HEK293 (cell line): ENCODE measurements around the gene ERCC5.

ENCODE experiments used
- CTCF ChIA-PET: fragments of 350-600 bp; formaldehyde crosslinking; extraction: SDS; loops from one replicate; lab custom pipeline; 2021; ENCODE audit warnings: antibody characterized with exemption; lab: Yijun Ruan, JAX
- POLR2A ChIA-PET: fragments of 300-600 bp; formaldehyde crosslinking; extraction: SDS; loops from one replicate; lab custom pipeline; 2020; ENCODE audit warnings: antibody characterized with exemption, inconsistent platforms; lab: Yijun Ruan, JAX
- H3K27ac ChIP-seq: fragments of 200-500 bp; sonication (Bioruptor generic); 2 replicates; pipeline ENCODE4 v1.5.1; 2014; ENCODE audit warnings: low read depth, low read length, control low read depth, inconsistent platforms; ENCODE audit errors: extremely low read depth
- H3K36me3 ChIP-seq, 2 experiments: fragments of 200-500 bp in 1 of 2; sonication (Bioruptor generic) in 1 of 2; 1 replicate in 1 of 2; 2 replicates in 1 of 2; pipeline ENCODE4 v1.5.1; 2014 to 2017; ENCODE audit warnings: inconsistent platforms in 2 of 2, low read length in 2 of 2; ENCODE audit not compliant: control insufficient read depth in 2 of 2, insufficient read depth in 1 of 2
- H3K4me1 ChIP-seq: fragments of 200-500 bp; sonication (Bioruptor generic); 2 replicates; pipeline ENCODE4 v1.5.1; 2014; ENCODE audit warnings: mild to moderate bottlenecking, low read length, inconsistent platforms; ENCODE audit not compliant: control insufficient read depth, insufficient read depth
- H3K4me3 ChIP-seq: 2 replicates; pipeline ENCODE4 v1.5.1; 2011; ENCODE audit warnings: low read depth, mild to moderate bottlenecking, control low read depth, low read length, moderate library complexity
- H3K9me3 ChIP-seq: fragments of 200-500 bp; sonication (Bioruptor generic); 2 replicates; pipeline ENCODE4 v1.5.1; 2014; ENCODE audit warnings: low read depth, low read length, inconsistent platforms; ENCODE audit not compliant: control insufficient read depth, insufficient read depth
- INSM2 ChIP-seq: fragments of 450-650 bp; formaldehyde crosslinking; IDR thresholded peaks from 2 replicates; pipeline ENCODE4 v1.5.1; 2016; ENCODE audit warnings: missing biosample characterization, missing genetic modification characterization
- PATZ1 ChIP-seq: fragments of 450-650 bp; formaldehyde crosslinking; IDR thresholded peaks from 2 replicates; pipeline ENCODE4 v1.5.1; 2016; ENCODE audit warnings: missing biosample characterization, missing genetic modification characterization
- SETDB1 ChIP-seq: IDR thresholded peaks from one replicate; pipeline ENCODE4 v1.6.1; 2017; ENCODE audit warnings: mild to moderate bottlenecking, low read length, moderate library complexity, mixed read lengths; ENCODE audit not compliant: insufficient read length
- SP2 ChIP-seq: fragments of 450-650 bp; formaldehyde crosslinking; IDR thresholded peaks from 2 replicates; pipeline ENCODE4 v1.5.1; 2016; ENCODE audit warnings: missing biosample characterization, missing genetic modification characterization
- ZBTB10 ChIP-seq: fragments of 450-650 bp; formaldehyde crosslinking; IDR thresholded peaks from 2 replicates; pipeline ENCODE4 v1.5.1; 2016; ENCODE audit warnings: missing biosample characterization, missing genetic modification characterization
- ZEB2 ChIP-seq: fragments of 450-650 bp; formaldehyde crosslinking; IDR thresholded peaks from 2 replicates; pipeline ENCODE4 v1.5.1; 2016; ENCODE audit warnings: missing biosample characterization, missing genetic modification characterization
- ZFP69B ChIP-seq: fragments of 450-650 bp; formaldehyde crosslinking; IDR thresholded peaks from 2 replicates; pipeline ENCODE4 v1.5.1; 2016; ENCODE audit warnings: missing biosample characterization, missing genetic modification characterization
- ZNF10 ChIP-seq: fragments of 450-650 bp; formaldehyde crosslinking; IDR thresholded peaks from 2 replicates; pipeline ENCODE4 v1.5.1; 2017; ENCODE audit warnings: missing biosample characterization, missing genetic modification characterization
- ZNF112 ChIP-seq: fragments of 450-650 bp; formaldehyde crosslinking; IDR thresholded peaks from 2 replicates; pipeline ENCODE4 v1.5.0; 2017; ENCODE audit warnings: missing biosample characterization, missing genetic modification characterization
- ZNF133 ChIP-seq: fragments of 450-650 bp; formaldehyde crosslinking; IDR thresholded peaks from 2 replicates; pipeline ENCODE4 v1.5.1; 2016; ENCODE audit warnings: missing biosample characterization, missing genetic modification characterization
- ZNF26 ChIP-seq: fragments of 450-650 bp; formaldehyde crosslinking; IDR thresholded peaks from 2 replicates; pipeline ENCODE4 v1.5.1; 2016; ENCODE audit warnings: missing biosample characterization, missing genetic modification characterization
- ZNF404 ChIP-seq: fragments of 450-650 bp; formaldehyde crosslinking; IDR thresholded peaks from 2 replicates; pipeline ENCODE4 v1.5.1; 2017; ENCODE audit warnings: missing biosample characterization, missing genetic modification characterization
- ZNF416 ChIP-seq: fragments of 450-650 bp; formaldehyde crosslinking; IDR thresholded peaks from 2 replicates; pipeline ENCODE4 v1.5.1; 2016; ENCODE audit warnings: missing biosample characterization, missing genetic modification characterization
- ZNF449 ChIP-seq: fragments of 450-650 bp; formaldehyde crosslinking; IDR thresholded peaks from 2 replicates; pipeline ENCODE4 v1.5.1; 2017; ENCODE audit warnings: missing biosample characterization, mild to moderate bottlenecking, missing genetic modification characterization, moderate library complexity
- ZNF530 ChIP-seq: fragments of 450-650 bp; formaldehyde crosslinking; IDR thresholded peaks from 2 replicates; pipeline ENCODE4 v1.5.1; 2016; ENCODE audit warnings: low read depth, missing biosample characterization, missing genetic modification characterization
- ZNF555 ChIP-seq: fragments of 450-650 bp; formaldehyde crosslinking; conservative IDR thresholded peaks from 2 replicates; pipeline ENCODE4 v1.5.1; 2017; ENCODE audit warnings: missing biosample characterization, mild to moderate bottlenecking, missing genetic modification characterization, inconsistent platforms
- ZNF600 ChIP-seq: fragments of 450-650 bp; formaldehyde crosslinking; IDR thresholded peaks from 2 replicates; pipeline ENCODE4 v1.5.1; 2016; ENCODE audit warnings: missing biosample characterization, missing genetic modification characterization
- ZNF658 ChIP-seq: fragments of 450-650 bp; formaldehyde crosslinking; IDR thresholded peaks from 2 replicates; pipeline ENCODE4; 2016; ENCODE audit warnings: missing biosample characterization, missing genetic modification characterization
- ZNF660 ChIP-seq: fragments of 450-650 bp; IDR thresholded peaks from 2 replicates; pipeline ENCODE4 v1.5.1; 2018; ENCODE audit warnings: missing biosample characterization, mild to moderate bottlenecking, missing genetic modification characterization
- ZSCAN23 ChIP-seq: fragments of 450-650 bp; formaldehyde crosslinking; IDR thresholded peaks from 2 replicates; pipeline ENCODE4 v1.5.1; 2016; ENCODE audit warnings: missing biosample characterization, missing genetic modification characterization
- ZSCAN30 ChIP-seq: fragments of 450-650 bp; IDR thresholded peaks from 2 replicates; pipeline ENCODE4 v1.5.1; 2018; ENCODE audit warnings: missing biosample characterization, mild to moderate bottlenecking, missing genetic modification characterization, moderate library complexity
- TF ChIP-seq, protein P1 (sequence below): fragments of 450-650 bp; formaldehyde crosslinking; IDR thresholded peaks from 2 replicates; pipeline ENCODE4 v1.5.1; 2016; ENCODE audit warnings: missing biosample characterization, missing genetic modification characterization
- TF ChIP-seq, protein P2 (sequence below): fragments of 450-650 bp; formaldehyde crosslinking; IDR thresholded peaks from 2 replicates; pipeline ENCODE4 v1.5.1; 2016; ENCODE audit warnings: missing biosample characterization, missing genetic modification characterization

ERCC5 gene

GRCh38 chr13:102800145-102801041 lies 45.4 kb upstream of the ERCC5 start:
- Histone ChIP-seq H3K4me3 (peak overlapping the region; percentile 94), H3K4me1 (no peaks in the 10 kb centered on the region), H3K27ac (peak overlapping the region; percentile 72), H3K9me3 (no peaks in the 10 kb centered on the region), H3K36me3 (peaks cover 0 to 3% of the 10 kb centered on the region in 2 experiments; a peak in 2 of 3 replicates)
- CTCF ChIA-PET = interaction anchor here (0.7 to 2.2 kb wide), 8 partner anchors 10 to 221 kb away, joined by 3 to 8 read pairs (median 4); partner anchors contain the start of gene ERCC5
- POLR2A ChIA-PET = interaction anchor here (0.7 to 3.5 kb wide), 4 partner anchors 27 to 208 kb away, joined by 3 to 17 read pairs (median 8); partner anchors contain the start of genes TEX30 and TPP2
- TF ChIP-seq ZNF10 (tag by site-specific recombination) (no peak), ZFP69B (tag by site-specific recombination) (peak; percentile 83), INSM2 (no peak), SP2 (tag by site-specific recombination) (peak; percentile 25), ZBTB10 (tag by site-specific recombination) (peak; percentile 77), ZNF555 (tag by site-specific recombination) (no peak), ZNF404 (tag by site-specific recombination) (no peak), ZNF660 (tag by site-specific recombination) (peak; percentile 94), ZNF658 (no peak), ZNF133 (tag by site-specific recombination) (no peak), ZNF26 (tag by site-specific recombination) (no peak), PATZ1 (tag by site-specific recombination) (peak; percentile 78), ZNF416 (tag by site-specific recombination) (no peak), ZEB2 (tag by site-specific recombination) (peak; percentile 59), ZNF600 (peak; percentile 29; the same call in 1 of the 2 replicates), ZNF449 (no peak), SETDB1 (no peak), ZSCAN30 (tag by site-specific recombination) (peak; percentile 84), ZNF530 (tag by site-specific recombination) (no peak), ZNF112 (tag by site-specific recombination) (no peak), ZSCAN23 (0 out of 2 replicates have a peak, but pooled peaks have one; percentile 9)
- TF ChIP-seq, protein P1, sequence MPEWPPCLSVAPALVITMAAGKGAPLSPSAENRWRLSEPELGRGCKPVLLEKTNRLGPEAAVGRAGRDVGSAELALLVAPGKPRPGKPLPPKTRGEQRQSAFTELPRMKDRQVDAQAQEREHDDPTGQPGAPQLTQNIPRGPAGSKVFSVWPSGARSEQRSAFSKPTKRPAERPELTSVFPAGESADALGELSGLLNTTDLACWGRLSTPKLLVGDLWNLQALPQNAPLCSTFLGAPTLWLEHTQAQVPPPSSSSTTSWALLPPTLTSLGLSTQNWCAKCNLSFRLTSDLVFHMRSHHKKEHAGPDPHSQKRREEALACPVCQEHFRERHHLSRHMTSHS = no peak
- TF ChIP-seq, protein P2, sequence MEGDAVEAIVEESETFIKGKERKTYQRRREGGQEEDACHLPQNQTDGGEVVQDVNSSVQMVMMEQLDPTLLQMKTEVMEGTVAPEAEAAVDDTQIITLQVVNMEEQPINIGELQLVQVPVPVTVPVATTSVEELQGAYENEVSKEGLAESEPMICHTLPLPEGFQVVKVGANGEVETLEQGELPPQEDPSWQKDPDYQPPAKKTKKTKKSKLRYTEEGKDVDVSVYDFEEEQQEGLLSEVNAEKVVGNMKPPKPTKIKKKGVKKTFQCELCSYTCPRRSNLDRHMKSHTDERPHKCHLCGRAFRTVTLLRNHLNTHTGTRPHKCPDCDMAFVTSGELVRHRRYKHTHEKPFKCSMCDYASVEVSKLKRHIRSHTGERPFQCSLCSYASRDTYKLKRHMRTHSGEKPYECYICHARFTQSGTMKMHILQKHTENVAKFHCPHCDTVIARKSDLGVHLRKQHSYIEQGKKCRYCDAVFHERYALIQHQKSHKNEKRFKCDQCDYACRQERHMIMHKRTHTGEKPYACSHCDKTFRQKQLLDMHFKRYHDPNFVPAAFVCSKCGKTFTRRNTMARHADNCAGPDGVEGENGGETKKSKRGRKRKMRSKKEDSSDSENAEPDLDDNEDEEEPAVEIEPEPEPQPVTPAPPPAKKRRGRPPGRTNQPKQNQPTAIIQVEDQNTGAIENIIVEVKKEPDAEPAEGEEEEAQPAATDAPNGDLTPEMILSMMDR (tag by site-specific recombination) = peak; percentile 80
